ENCODE results near the gene HTR3E.

Gene HTR3E

GRCh38 chr3:184156522-184156955 lies 59.7 kb downstream of the HTR3E start:
- no peak for DNase-seq (ENCODE audit: low read depth in 2 of 2)
